Left ventricle myocardium inferior (tissue), 1 donor: ENCODE measurements around the gene HIF1A. TPM values are rescaled to one million over a fixed set of nuclear protein-coding genes. Genes with fewer than 3 reads are reported as not detected.

Source experiments
- DNase-seq: peaks from one replicate; pipeline ENCODE4 v3.0.0-alpha.2; 2020
- H3K27ac ChIP-seq: fragments of 200-600 bp; replicated peaks from 2 replicates; pipeline ENCODE4 v1.8.0; 2021
- H3K27me3 ChIP-seq: fragments of 200-600 bp; 2 replicates; pipeline ENCODE4 v1.8.0; 2021; ENCODE audit warnings: low read depth
- H3K36me3 ChIP-seq: fragments of 200-600 bp; 2 replicates; pipeline ENCODE4 v1.8.0; 2021
- H3K4me1 ChIP-seq: fragments of 200-600 bp; 2 replicates; pipeline ENCODE4 v1.8.0; 2021
- H3K4me3 ChIP-seq: fragments of 200-600 bp; 2 replicates; pipeline ENCODE4 v1.8.0; 2021; ENCODE audit warnings: mild to moderate bottlenecking, moderate library complexity
- H3K9me3 ChIP-seq: fragments of 200-600 bp; replicated peaks from 2 replicates; pipeline ENCODE4 v1.8.0; 2021
- CTCF ChIP-seq: fragments of 200-600 bp; IDR thresholded peaks from 2 replicates; pipeline ENCODE4 v1.8.0; 2021; ENCODE audit warnings: antibody characterized with exemption, mild to moderate bottlenecking, borderline replicate concordance
- intact Hi-C: fragments of 100-400 bp; cut with micrococcal nuclease; formaldehyde crosslinking; loops from one replicate; pipeline ENCODE4 v1.11.0; 2022
- total RNA-seq: library from RNA; stranded (reverse); fragmentation: NEBNext Ultra II Directional; extraction: Animal tissue kit (Norgen Biotek cat#: 25700); gene quantifications from one replicate; pipeline ENCODE4 v1.2.1, GENCODE V29; 2021
- donor health status: DM: no; HTN: yes; CAD: no; lungs with severe emphysema.

The HIF1A gene
- total RNA-seq, 1 donor from 2014 or later, result 49.4 TPM

GRCh38 chr14:61696753-61697318 is 1.5 kb downstream of the HIF1A start:
- DNase-seq, result no peak
- Histone ChIP-seq H3K27me3 (no peaks in the 10 kb centered on the region), H3K36me3 (no peaks in the 10 kb centered on the region), H3K27ac (peak overlapping the region; percentile 94), H3K9me3 (no peaks in the 10 kb centered on the region), H3K4me1 (peaks cover 67% of the 10 kb centered on the region), H3K4me3 (peak overlapping the region; percentile 95)
- intact Hi-C loops, result no loop called here
- TF ChIP-seq CTCF, result no peak

- Histone ChIP-seq H3K27ac (peak overlapping the region; percentile 8), H3K9me3 (no peaks in the 10 kb centered on the region), H3K4me1 (peaks cover 82% of the 10 kb centered on the region), H3K36me3 (no peaks in the 10 kb centered on the region), H3K27me3 (no peaks in the 10 kb centered on the region), H3K4me3 (peak overlapping the region; percentile 95)
- DNase-seq, result no peak
- TF ChIP-seq CTCF, result no peak
- intact Hi-C loops, result no loop called here
Measured at GRCh38 chr14:61698206-61698980, 3.1 kb downstream of the HIF1A start.

GRCh38 chr14:61699027-61699426 is 3.7 kb downstream of the HIF1A start:
- Histone ChIP-seq H3K9me3 (no peaks in the 10 kb centered on the region), H3K4me1 (peaks cover 87% of the 10 kb centered on the region), H3K4me3 (peak overlapping the region; percentile 95), H3K27ac (no peak overlapping the region), H3K36me3 (no peaks in the 10 kb centered on the region), H3K27me3 (no peaks in the 10 kb centered on the region)
- intact Hi-C loops, result no loop called here
- DNase-seq, result no peak
- no peak for TF ChIP-seq CTCF

- Histone ChIP-seq H3K27me3 (no peaks in the 10 kb centered on the region), H3K4me1 (peaks cover 94% of the 10 kb centered on the region), H3K27ac (no peak overlapping the region), H3K4me3 (no peak overlapping the region), H3K36me3 (no peaks in the 10 kb centered on the region), H3K9me3 (no peaks in the 10 kb centered on the region)
- intact Hi-C loops, result no loop called here
- DNase-seq, result no peak
- no peak for TF ChIP-seq CTCF
Measured at GRCh38 chr14:61700104-61700886, 5.0 kb downstream of the HIF1A start.

GRCh38 chr14:61701946-61702345 is 6.6 kb downstream of the HIF1A start:
- H3K4me1 ChIP-seq, result peaks cover 95% of the 10 kb centered on the region

More at GRCh38 chr14:61701946-61702345, 6.6 kb downstream of the HIF1A start:
- Histone ChIP-seq H3K27me3 (no peaks in the 10 kb centered on the region), H3K36me3 (no peaks in the 10 kb centered on the region), H3K27ac (no peak overlapping the region), H3K4me3 (no peak overlapping the region), H3K9me3 (no peaks in the 10 kb centered on the region)
- no peak for DNase-seq
- intact Hi-C loops, result no loop called here
- TF ChIP-seq CTCF, result no peak
